GM19395 (cell line): ENCODE data around the gene HSPA1A.
"Not testable (repeated sequence)": the region's sequence is repeated elsewhere in the genome, so short reads cannot be mapped to it uniquely, and the experiment has no call there.

Experiments
- ATAC-seq: cut with Tn5 transposase; IDR thresholded peaks from one replicate; pipeline ENCODE4 v1.9.1; 2021; ENCODE audit warnings: mild to moderate bottlenecking, moderate library complexity; ENCODE audit not compliant: unreplicated experiment

The HSPA1A gene

DNA sequence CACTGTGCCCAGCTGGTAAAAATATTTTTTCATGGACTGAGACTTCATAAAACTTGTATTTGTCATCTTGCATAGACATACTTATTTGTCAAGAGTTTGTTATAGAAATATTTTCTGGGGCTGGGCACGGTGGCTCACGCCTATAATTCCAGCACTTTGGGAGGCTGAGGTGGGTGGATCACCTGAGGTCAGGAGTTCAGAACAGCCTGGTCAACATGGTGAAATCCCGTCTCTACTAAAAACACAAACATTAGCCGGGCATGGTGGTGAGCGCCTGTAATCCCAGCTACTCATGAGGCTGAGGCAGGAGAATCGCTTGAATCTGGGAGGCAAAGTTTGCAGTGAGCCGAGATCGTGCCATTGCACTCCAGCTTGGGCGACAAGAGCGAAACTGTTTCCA, 6.7 kb upstream of the HSPA1A start:
- not testable (repeated sequence) for ATAC-seq

DNA sequence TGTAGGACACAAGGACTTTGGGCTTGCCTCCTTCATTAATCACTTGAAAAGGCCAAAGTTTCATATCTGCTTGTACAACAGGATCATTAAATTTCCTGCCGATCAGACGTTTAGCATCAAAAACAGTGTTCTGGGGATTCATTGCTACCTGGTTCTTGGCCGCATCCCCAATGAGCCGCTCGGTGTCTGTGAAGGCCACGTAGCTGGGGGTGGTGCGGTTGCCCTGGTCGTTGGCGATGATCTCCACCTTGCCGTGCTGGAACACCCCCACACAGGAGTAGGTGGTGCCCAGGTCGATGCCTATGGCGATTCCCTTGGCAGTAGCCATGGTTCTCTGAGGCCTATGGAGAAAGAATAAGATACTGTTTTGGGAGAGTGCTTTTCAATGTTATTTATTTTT, 3.7 kb upstream of the HSPA1A start:
- ATAC-seq, result no peak

DNA sequence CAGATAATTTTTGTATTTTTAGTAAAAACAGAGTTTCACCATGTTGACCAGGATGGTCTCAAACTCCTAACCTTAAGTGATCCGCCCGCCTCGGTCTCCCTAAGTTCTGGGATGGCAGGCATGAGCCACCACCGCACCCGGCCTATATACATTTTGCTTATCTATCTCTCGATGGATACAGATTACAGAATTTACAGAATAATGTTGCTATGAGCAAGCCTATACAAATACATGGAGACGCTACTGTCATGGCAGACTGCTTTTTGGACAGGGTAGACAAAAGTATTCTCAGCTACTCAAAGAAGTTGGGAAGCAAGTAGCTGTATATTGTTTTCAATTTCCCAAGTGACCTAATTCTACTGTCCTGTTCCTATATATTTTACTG, 1.9 kb upstream of the HSPA1A start:
- no peak for ATAC-seq

DNA sequence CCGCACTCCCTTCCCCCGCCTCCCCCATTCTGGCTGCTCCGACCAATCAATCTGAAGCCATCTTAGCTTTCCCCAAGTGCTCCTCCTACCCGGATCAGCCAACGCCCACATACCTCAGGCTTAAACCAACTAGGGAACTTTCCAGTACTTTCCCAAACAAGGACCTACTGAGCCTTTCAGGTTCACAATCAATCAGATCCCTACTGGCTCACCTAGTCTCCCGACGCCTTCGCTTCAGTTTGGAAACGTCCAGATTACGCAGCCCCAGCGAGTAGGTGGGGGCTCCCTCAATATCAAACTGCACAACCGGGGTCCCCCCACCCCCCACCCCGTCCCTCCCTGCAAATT, 692 bp upstream of the HSPA1A start:
- ATAC-seq, result no peak

DNA sequence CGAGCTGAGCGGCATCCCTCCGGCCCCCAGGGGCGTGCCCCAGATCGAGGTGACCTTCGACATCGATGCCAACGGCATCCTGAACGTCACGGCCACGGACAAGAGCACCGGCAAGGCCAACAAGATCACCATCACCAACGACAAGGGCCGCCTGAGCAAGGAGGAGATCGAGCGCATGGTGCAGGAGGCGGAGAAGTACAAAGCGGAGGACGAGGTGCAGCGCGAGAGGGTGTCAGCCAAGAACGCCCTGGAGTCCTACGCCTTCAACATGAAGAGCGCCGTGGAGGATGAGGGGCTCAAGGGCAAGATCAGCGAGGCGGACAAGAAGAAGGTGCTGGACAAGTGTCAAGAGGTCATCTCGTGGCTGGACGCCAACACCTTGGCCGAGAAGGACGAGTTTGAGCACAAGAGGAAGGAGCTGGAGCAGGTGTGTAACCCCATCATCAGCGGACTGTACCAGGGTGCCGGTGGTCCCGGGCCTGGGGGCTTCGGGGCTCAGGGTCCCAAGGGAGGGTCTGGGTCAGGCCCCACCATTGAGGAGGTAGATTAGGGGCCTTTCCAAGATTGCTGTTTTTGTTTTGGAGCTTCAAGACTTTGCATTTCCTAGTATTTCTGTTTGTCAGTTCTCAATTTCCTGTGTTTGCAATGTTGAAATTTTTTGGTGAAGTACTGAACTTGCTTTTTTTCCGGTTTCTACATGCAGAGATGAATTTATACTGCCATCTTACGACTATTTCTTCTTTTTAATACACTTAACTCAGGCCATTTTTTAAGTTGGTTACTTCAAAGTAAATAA, 2.0 kb downstream of the HSPA1A start:
- not testable (repeated sequence) for ATAC-seq

DNA sequence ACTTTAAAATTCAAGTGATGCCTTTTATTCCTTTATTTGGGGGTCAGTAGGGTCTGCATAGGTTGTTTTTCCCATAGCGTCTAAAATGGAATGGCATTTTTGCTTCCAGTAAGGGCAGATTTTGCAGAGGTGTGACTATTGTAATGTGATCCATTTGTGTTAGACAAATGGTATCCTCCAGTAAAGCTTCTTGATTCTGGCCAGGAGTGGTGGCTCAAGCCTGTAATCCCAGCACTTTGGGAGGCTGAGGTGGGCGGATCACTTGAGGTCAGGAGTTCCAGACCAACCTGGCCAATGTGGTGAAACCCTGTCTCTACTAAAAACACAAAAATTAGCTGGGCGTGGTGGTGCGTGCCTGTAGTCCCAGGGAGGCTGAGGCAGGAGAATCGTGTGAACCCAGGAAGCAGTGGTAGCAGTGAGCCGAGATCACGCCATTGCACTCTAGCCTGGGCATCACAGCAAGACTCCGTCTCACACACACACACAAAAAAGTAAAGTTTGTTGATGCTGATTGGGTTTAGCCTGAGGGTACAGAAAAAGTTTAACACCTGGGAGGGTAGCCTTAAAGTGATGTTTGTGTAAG, 2.7 kb downstream of the HSPA1A start:
- ATAC-seq, result not testable (repeated sequence)

DNA sequence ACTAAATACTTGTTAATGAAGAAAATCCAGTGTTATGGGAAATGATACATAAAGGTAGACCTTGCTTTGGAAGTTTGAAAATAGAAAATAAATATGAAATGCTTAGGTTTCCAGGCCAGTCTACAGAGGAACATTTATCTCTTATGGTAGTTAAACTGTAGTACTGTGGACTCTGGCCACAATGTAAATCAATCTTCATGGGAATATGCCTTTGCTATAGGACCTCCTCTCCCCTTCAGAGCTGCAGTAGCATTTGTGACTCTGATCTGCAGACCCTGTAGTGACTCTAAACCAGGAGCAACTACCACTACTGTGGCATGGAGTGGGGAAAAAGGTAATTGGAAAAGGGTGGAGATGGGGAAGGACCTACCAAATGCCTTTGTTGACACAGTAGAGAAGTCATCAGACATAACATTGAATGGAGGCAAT, 4.5 kb downstream of the HSPA1A start:
- ATAC-seq, result no peak

DNA sequence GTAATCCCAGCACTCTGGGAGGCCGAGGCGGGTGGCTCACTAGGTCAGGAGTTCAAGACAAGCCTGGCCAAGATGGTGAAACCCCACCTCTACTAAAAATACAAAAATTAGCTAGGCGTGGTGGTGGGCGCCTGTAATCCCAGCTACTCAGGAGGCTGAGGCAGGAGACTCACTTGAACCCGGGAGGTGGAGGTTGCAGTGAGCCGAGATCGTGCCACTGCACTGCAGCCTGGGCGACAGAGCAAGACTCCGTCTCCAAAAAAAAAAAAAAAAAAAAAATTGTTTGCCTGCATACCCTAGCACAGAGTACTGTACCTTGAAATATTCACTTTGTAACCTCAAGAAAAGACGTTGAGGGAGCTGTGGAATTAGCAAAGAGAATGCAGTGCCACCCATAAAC, 5.1 kb downstream of the HSPA1A start:
- not testable (repeated sequence) for ATAC-seq

DNA sequence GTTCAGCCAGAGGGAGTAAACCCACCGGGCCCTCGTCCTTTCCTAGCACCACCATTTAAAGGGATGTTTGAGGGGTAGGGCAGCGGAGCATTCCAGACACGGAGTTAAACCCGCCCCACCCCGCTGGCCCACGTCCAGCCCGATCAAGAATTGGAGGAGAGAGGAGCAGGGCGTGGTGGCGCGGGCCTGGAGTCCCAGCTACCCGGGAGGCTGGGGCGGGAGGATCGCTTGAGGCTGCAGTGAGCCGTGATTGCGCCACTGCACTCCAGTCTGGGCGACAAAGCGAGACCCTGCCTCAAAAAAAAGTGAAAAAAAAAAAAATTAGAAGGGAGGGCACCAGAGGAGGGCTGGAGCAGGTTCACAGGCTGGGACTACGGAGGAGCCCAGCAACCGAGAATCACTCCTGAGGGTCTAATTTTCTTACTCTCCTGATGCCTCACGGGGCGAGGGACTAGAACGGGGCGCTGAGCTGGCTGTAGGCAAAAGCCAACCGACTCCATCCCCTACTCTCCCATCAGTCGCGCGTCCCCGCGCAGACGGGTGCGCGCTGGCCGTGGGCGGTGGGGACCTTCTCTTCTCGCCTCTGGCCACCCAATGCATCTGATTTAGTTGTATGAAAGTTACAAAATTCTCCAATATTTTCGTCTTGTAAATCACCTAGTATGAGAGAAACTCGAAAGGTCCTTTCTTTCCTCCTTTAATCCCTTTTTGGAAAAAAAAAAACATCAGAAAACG, 6.1 kb downstream of the HSPA1A start:
- peak; percentile 48 for ATAC-seq

DNA sequence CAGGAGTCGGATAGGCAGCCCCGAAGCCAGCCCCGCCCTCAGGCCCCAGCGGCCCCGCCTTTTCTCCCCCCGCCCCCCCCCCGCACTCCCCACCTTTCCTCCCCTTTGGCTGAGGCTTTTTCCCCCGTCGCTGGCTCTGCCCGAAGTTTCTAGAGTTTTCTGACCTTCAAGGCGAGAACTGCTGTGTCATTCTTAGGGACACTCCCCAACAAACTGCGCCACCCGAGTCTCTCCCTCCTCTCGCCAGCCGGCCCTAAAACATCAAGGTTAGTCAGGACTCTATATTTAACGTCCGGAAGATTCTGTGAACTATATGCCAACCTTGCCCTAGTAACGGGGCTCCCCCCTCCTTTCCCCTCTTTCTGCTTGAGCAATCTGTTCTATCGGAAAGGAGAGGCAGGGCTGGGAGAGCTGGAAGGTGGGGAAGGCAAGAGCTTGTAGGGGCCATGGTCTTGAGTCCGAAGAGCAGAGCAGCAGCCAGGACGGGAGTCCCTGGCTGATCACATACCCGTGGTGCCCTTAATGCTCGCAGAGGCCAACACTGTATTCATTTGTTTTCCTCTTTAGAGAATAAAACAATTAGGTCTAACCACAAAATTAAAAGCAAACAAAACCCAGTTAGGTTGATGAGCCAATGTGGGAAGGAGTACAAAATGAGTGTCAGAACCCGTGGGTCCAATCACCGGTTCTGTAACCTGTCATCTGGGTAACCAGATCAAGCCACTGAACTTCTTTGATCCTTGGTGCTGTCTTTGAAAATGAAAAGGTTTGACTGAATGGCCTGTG, 6.9 kb downstream of the HSPA1A start:
- ATAC-seq, result peak; percentile 35

DNA sequence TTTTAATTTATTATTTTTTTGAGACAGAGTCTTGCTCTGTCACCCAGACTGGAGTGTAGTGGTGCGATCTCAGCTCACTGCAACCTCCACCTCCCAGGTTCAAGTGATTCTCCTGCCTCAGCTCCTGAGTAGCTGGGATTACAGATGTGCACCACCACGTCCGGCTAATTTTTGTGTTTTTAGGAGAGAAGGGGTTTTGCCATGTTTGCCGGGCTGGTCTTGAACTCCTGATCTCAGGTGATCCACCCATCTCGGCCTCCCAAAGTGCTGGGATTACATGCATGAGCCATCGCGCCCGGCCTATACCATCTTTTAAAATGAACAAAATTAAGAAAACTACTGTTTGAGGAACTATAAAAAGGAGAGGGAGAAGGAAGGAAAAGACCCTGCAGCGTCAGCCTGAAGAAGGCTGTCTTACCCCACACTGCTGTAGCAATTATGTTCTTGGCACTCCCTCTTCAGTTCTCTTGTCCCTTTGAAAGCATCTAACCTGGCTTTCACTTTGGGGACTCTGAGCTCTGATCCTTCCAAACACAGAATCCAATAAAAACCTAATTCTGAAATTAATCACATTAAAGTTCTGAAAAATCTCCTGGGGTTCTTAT, 8.4 kb downstream of the HSPA1A start:
- not testable (repeated sequence) for ATAC-seq

DNA sequence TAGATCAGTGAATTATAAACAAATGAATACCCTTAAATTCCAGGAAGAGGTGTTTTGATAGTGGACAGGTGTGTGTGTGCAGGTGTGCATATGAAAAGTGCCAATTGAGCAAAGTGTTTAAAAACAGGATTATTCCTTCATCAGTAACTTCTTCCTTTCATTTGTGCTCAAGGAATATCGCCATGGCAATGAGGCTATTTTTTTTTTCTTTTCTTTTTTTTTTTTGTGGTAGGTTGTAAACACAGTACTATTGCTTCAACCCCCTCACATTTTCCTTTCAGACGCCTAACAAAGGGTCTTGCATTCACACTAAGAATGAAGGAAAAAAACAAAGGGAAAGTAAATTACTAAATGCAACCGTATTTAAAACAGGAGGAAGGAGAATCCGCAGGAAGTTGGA, 10.2 kb downstream of the HSPA1A start:
- ATAC-seq, result no peak

DNA sequence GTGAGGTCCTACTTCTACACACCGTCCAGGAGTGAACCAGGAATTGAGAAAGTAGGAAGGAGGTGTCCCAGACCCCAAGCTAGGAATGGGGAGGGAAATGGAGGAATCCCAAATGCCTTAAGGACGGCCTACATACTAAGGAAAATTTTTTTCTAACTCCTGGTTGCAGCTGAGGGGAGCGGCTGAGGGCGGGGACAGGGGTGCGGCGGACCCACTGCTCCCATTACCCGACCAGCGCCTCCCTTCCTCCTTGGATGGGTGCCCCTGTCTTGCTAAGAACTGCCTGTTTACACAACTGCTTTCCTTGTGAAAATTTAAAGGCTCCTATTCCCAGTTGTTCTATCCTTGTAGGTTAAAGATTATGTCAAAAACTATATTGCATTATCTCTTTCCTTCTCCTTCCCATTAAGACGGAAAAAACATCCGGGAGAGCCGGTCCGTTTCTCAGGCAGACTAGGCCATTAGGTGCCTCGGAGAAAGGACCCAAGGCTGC, 11.5 kb downstream of the HSPA1A start:
- peak; percentile 10 for ATAC-seq

DNA sequence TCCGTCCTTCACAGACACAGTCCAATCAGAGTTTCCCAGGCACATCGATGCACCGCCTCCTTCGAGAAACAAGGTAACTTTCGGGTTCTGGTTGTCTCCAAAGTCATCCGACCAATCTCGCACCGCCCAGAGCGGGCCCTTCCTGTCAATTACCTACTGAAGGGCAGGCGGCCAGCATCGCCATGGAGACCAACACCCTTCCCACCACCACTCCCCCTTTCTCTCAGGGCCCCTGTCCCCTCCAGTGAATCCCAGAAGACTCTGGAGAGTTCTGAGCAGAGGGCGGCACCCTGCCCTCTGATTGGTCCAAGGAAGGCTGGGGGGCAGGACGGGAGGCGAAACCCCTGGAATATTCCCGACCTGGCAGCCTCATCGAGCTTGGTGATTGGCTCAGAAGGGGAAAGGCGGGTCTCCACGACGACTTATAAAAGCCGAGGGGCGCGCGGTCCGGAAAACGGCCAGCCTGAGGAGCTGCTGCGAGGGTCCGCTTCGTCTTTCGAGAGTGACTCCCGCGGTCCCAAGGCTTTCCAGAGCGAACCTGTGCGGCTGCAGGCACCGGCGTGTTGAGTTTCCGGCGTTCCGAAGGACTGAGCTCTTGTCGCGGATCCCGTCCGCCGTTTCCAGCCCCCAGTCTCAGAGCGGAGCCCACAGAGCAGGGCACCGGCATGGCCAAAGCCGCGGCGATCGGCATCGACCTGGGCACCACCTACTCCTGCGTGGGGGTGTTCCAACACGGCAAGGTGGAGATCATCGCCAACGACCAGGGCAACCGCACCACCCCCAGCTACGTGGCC, 12.1 kb downstream of the HSPA1A start, which contains the start of gene HSPA1B:
HSPA1B (plus strand) TSS at position 453 of the 794 bp plus-strand sequence; CDS start at position 666, 213 bp downstream.
- peak; percentile 69 for ATAC-seq

DNA sequence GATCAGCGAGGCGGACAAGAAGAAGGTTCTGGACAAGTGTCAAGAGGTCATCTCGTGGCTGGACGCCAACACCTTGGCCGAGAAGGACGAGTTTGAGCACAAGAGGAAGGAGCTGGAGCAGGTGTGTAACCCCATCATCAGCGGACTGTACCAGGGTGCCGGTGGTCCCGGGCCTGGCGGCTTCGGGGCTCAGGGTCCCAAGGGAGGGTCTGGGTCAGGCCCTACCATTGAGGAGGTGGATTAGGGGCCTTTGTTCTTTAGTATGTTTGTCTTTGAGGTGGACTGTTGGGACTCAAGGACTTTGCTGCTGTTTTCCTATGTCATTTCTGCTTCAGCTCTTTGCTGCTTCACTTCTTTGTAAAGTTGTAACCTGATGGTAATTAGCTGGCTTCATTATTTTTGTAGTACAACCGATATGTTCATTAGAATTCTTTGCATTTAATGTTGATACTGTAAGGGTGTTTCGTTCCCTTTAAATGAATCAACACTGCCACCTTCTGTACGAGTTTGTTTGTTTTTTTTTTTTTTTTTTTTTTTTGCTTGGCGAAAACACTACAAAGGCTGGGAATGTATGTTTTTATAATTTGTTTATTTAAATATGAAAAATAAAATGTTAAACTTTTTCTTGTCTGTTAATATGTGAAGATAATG, 14.4 kb downstream of the HSPA1A start:
- ATAC-seq, result no peak

DNA sequence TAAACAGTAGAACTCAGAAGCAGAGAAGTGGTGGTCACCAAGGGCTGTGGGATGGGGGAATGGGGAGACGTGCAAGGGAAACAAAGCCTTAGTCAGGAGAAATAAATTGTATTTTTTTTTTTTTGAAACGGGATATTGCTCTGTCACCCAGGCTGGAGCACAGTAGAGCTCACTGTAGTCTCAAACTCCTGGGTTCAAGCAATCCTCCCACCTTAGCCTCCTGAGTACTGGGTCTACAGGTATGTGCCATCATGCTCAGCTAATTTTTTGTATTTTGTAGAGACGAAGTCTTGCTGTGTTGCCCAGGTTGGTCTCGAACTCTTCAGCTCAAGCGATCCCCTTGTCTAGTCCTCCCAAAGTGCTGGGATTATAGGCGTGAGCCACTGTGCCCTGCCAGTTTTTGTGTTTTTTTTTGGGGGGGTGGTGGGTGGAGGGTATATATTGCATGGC, 15.6 kb downstream of the HSPA1A start:
- no peak for ATAC-seq

DNA sequence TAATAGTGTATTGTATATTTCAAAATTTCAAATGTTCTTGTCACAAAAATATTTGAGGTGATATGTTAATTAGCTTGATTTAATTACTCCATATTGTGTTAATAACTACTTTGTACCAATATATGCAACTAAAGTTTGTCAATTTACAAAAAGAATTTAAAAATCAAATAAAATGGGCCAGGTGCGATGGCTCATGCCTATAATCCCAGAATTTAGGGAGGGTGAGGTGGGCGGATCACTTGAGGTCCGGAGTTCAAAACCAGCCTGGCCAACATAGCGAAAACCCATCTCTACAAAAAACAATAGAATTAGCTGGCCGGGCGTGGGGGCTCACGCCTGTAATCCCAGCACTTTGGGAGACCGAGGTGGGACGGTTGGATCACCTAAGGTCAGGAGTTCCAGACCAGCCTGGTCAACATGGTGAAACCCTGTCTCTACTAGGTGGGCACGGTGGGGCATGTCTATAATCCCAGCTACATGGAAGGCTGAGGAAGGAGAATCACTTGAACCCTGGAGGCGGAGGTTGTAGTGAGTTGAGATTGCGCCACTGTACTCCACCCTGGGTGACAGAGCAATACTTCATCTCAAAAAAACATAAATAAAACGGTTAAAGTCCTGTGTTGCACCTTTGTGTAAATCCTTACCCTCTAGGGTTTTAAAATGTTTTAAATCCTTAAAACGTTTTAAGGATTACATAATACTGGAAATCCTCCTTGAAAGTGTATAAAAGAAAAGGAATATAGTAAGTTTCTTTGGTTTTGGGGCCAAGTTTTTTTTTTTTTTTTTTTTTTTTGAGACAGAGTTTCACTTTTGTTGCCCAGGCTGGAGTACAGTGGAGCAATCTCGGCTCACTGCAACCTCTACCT, 16.2 kb downstream of the HSPA1A start:
- no peak for ATAC-seq
